Mucosa of stomach (tissue), 1 donor: ENCODE data around the gene ELN.

Source experiments
- H3K27me3 ChIP-seq: one replicate; pipeline ENCODE4 v1.7.0; 2013; ENCODE audit warnings: mild to moderate bottlenecking, low read length; ENCODE audit not compliant: control insufficient read depth, insufficient read depth
- H3K36me3 ChIP-seq: one replicate; pipeline ENCODE4 v1.7.0; 2013; ENCODE audit warnings: low read length; ENCODE audit not compliant: control insufficient read depth, insufficient read depth
- H3K4me1 ChIP-seq: one replicate; pipeline ENCODE4 v1.7.0; 2013; ENCODE audit warnings: mild to moderate bottlenecking, low read length; ENCODE audit not compliant: control insufficient read depth, insufficient read depth
- H3K4me3 ChIP-seq: one replicate; pipeline ENCODE4 v1.7.0; 2013; ENCODE audit warnings: low read length
- H3K9ac ChIP-seq: one replicate; pipeline ENCODE4 v1.7.0; 2013; ENCODE audit warnings: mild to moderate bottlenecking, low read length, moderate library complexity
- H3K9me3 ChIP-seq: one replicate; pipeline ENCODE4 v1.7.0; 2013; ENCODE audit warnings: mild to moderate bottlenecking, low read length, moderate library complexity; ENCODE audit not compliant: control insufficient read depth
- donor health status: Pancreatic carcinoma.

The ELN gene

GRCh38 chr7:74099031-74099430 is 71.1 kb downstream of the ELN start:
- H3K4me1 ChIP-seq: no peaks in the 10 kb centered on the region
- no peaks in the 10 kb centered on the region for H3K27me3 ChIP-seq
- H3K4me3 ChIP-seq: no peak overlapping the region
- no peaks in the 10 kb centered on the region for H3K9me3 ChIP-seq
- no peak overlapping the region for H3K9ac ChIP-seq
- H3K36me3 ChIP-seq: no peaks in the 10 kb centered on the region

- Histone ChIP-seq H3K9ac (no peak overlapping the region), H3K4me1 (no peaks in the 10 kb centered on the region), H3K4me3 (no peak overlapping the region), H3K27me3 (no peaks in the 10 kb centered on the region), H3K36me3 (no peaks in the 10 kb centered on the region), H3K9me3 (no peaks in the 10 kb centered on the region)
Observed at GRCh38 chr7:74101061-74101681, 73.2 kb downstream of the ELN start.

GRCh38 chr7:74103219-74103772 is 75.3 kb downstream of the ELN start:
- no peaks in the 10 kb centered on the region for H3K4me1 ChIP-seq
- no peak overlapping the region for H3K4me3 ChIP-seq
- no peaks in the 10 kb centered on the region for H3K9me3 ChIP-seq
- H3K27me3 ChIP-seq: no peaks in the 10 kb centered on the region
- no peak overlapping the region for H3K9ac ChIP-seq
- no peaks in the 10 kb centered on the region for H3K36me3 ChIP-seq

GRCh38 chr7:74104702-74105101 is 76.7 kb downstream of the ELN start:
- Histone ChIP-seq H3K4me1 (no peaks in the 10 kb centered on the region), H3K9ac (no peak overlapping the region), H3K4me3 (no peak overlapping the region), H3K36me3 (no peaks in the 10 kb centered on the region), H3K27me3 (no peaks in the 10 kb centered on the region), H3K9me3 (no peaks in the 10 kb centered on the region)

GRCh38 chr7:74105992-74106391 is 78.0 kb downstream of the ELN start:
- Histone ChIP-seq H3K36me3 (no peaks in the 10 kb centered on the region), H3K9ac (no peak overlapping the region), H3K4me3 (no peak overlapping the region), H3K4me1 (no peaks in the 10 kb centered on the region), H3K27me3 (no peaks in the 10 kb centered on the region), H3K9me3 (no peaks in the 10 kb centered on the region)

GRCh38 chr7:74106846-74107245 is 78.9 kb downstream of the ELN start:
- H3K4me3 ChIP-seq: no peak overlapping the region
- no peaks in the 10 kb centered on the region for H3K9me3 ChIP-seq
- no peaks in the 10 kb centered on the region for H3K36me3 ChIP-seq
- H3K4me1 ChIP-seq: no peaks in the 10 kb centered on the region
- H3K9ac ChIP-seq: no peak overlapping the region
- no peaks in the 10 kb centered on the region for H3K27me3 ChIP-seq

- Histone ChIP-seq H3K36me3 (no peaks in the 10 kb centered on the region), H3K4me1 (no peaks in the 10 kb centered on the region), H3K9me3 (no peaks in the 10 kb centered on the region), H3K27me3 (no peaks in the 10 kb centered on the region), H3K4me3 (no peak overlapping the region), H3K9ac (no peak overlapping the region)
Observed at GRCh38 chr7:74115326-74115725, 87.4 kb downstream of the ELN start.

- Histone ChIP-seq H3K9ac (no peak overlapping the region), H3K36me3 (no peaks in the 10 kb centered on the region), H3K4me1 (no peaks in the 10 kb centered on the region)
Observed at GRCh38 chr7:74116356-74116755, 88.4 kb downstream of the ELN start.

More at GRCh38 chr7:74116356-74116755, 88.4 kb downstream of the ELN start:
- Histone ChIP-seq H3K27me3 (no peaks in the 10 kb centered on the region), H3K4me3 (no peak overlapping the region), H3K9me3 (no peaks in the 10 kb centered on the region)
